A549 (cell line): Measurements from ENCODE around the gene RUNX2.

Source experiments
- CHD2 ChIP-seq: fragments of 150-350 bp; IDR thresholded peaks from 2 replicates; pipeline ENCODE4 v1.6.1; 2014; ENCODE audit warnings: low read length; ENCODE audit not compliant: partially characterized antibody
- CTCF ChIP-seq: fragments of >200 bp; sonication (Bioruptor Twin); formaldehyde crosslinking; IDR thresholded peaks from 3 replicates; pipeline ENCODE4 v1.5.1; 2016
- HDAC2 ChIP-seq: fragments of 200-600 bp; sonication (generic); IDR thresholded peaks from 2 replicates; pipeline ENCODE4 v1.6.1; 2016
- KDM1A ChIP-seq: fragments of 200-600 bp; sonication (generic); IDR thresholded peaks from 2 replicates; pipeline ENCODE4 v1.6.1; 2016; ENCODE audit warnings: low read depth, mild to moderate bottlenecking
- MAX ChIP-seq: IDR thresholded peaks from 2 replicates; pipeline ENCODE4 v1.6.1; 2012
- PHF8 ChIP-seq: fragments of 200-600 bp; sonication (generic); IDR thresholded peaks from 2 replicates; pipeline ENCODE4 v1.6.1; 2016; ENCODE audit warnings: low read depth, mild to moderate bottlenecking, antibody characterized with exemption, moderate library complexity, borderline replicate concordance
- POLR2A ChIP-seq: IDR thresholded peaks from 2 replicates; pipeline ENCODE4 v1.6.1; 2012; ENCODE audit warnings: mild to moderate bottlenecking, low read length
- RFX5 ChIP-seq: fragments of 450-650 bp; IDR thresholded peaks from 2 replicates; pipeline ENCODE4 v1.7.1; 2014; ENCODE audit warnings: antibody characterized with exemption, mild to moderate bottlenecking, moderate library complexity
- ZFP36 ChIP-seq: fragments of 450-650 bp; IDR thresholded peaks from 2 replicates; pipeline ENCODE4 v1.6.1; 2014; ENCODE audit warnings: borderline replicate concordance; ENCODE audit not compliant: partially characterized antibody

GRCh38 chr6:45697605-45698004 is 369.5 kb downstream of the RUNX2 start:
- TF ChIP-seq CTCF (no peak), KDM1A (no peak), POLR2A (no peak), MAX (no peak), RFX5 (no peak), HDAC2 (no peak), CHD2 (no peak), ZFP36 (no peak), PHF8 (no peak)
